Measurements from ENCODE around the gene ELAVL4. TPM values are rescaled to one million over a fixed set of nuclear protein-coding genes. Genes with fewer than 3 reads are reported as not detected.

ELAVL4 gene
- total RNA-seq, 2 experiments from 2014 or later: not detected

DNA sequence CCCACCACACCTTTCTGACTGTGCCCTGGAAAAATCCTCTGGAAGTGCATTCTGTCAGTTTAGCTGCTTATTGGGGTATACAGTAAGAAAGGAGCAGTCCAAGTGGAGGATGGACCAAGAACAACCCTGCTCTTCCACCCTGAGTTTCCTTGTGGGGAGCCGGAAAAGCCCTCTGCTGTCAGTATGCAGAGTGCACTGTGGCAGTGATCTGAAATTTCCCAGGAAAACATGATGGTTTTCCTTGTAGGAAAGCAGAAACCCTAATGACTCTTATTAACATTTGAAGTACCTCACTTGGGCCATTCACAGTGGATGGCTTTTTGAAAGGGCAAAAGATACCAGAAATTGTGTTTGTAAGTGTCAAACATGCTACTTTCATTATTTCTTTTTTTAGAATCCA is 20.5 kb downstream of the ELAVL4 start:
- intact Hi-C loops (cut with DNase I, micrococcal nuclease): no loop called here
- Mint-ChIP-seq H3K27me3 (peaks cover 4% of the 10 kb centered on the region), H3K9me3 (no peaks in the 10 kb centered on the region), H3K4me1 (ENCODE audit: low read depth) (no peaks in the 10 kb centered on the region), H3K27ac (no peak overlapping the region), H3K4me3 (no peak overlapping the region), H3K36me3 (ENCODE audit: low read depth) (no peaks in the 10 kb centered on the region)
- DNase-seq (no peak), ATAC-seq (ENCODE audit: poor library complexity) (no peak)
- H3K9me3 ChIP-seq (ENCODE audit: control insufficient read depth in 1 of 2, insufficient read depth in 1 of 2, low read length in 2 of 2): no peaks in the 10 kb centered on the region
- H3K27me3 ChIP-seq (ENCODE audit: control insufficient read depth in 1 of 2, insufficient read depth in 2 of 2, low read length in 2 of 2): no peaks in the 10 kb centered on the region
- ChIA-PET POLR2A (no interaction called here), CTCF (no interaction called here)
- no peak overlapping the region for H3K27ac ChIP-seq (ENCODE audit: low read depth in 1 of 2, low read length in 2 of 2)
- TF ChIP-seq, protein P1, sequence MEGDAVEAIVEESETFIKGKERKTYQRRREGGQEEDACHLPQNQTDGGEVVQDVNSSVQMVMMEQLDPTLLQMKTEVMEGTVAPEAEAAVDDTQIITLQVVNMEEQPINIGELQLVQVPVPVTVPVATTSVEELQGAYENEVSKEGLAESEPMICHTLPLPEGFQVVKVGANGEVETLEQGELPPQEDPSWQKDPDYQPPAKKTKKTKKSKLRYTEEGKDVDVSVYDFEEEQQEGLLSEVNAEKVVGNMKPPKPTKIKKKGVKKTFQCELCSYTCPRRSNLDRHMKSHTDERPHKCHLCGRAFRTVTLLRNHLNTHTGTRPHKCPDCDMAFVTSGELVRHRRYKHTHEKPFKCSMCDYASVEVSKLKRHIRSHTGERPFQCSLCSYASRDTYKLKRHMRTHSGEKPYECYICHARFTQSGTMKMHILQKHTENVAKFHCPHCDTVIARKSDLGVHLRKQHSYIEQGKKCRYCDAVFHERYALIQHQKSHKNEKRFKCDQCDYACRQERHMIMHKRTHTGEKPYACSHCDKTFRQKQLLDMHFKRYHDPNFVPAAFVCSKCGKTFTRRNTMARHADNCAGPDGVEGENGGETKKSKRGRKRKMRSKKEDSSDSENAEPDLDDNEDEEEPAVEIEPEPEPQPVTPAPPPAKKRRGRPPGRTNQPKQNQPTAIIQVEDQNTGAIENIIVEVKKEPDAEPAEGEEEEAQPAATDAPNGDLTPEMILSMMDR (IDR thresholded peaks at IDR 0.05): no peak
- H3K36me3 ChIP-seq (ENCODE audit: insufficient read depth, low read length): no peaks in the 10 kb centered on the region
- no peak overlapping the region for H3K4me3 ChIP-seq (ENCODE audit: low read length)
- no peaks in the 10 kb centered on the region for H3K4me1 ChIP-seq (ENCODE audit: insufficient read depth, low read length)

DNA sequence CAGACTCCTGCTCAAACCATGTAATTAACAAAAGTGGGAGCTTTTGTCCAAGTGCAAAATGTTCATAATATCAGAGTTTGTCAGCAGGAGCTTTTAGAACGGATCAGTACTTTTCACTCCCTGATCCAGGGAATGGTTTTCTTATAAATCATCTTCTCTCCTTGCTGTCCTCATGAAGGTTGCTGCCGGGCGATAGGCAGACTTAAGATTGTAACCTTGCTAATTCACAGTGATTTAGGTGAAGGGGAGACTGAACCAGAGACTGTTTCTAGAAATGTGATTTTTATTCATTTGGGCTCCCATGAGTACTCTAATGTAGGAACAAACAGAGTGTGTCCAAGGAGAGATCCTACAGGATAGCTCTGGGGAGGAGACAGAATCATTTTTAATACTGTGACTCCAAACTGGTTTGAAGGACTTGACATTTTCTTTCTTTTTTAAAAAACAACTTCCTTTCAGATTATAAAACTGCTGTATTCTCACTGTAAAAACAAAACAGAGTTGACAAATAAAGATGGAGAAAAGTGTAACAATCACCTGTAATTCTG is 23.7 kb downstream of the ELAVL4 start:
- Mint-ChIP-seq H3K4me3 (no peak overlapping the region), H3K4me1 (ENCODE audit: low read depth) (no peaks in the 10 kb centered on the region), H3K27me3 (no peaks in the 10 kb centered on the region), H3K27ac (no peak overlapping the region), H3K36me3 (ENCODE audit: low read depth) (no peaks in the 10 kb centered on the region), H3K9me3 (no peaks in the 10 kb centered on the region)
- H3K4me3 ChIP-seq (ENCODE audit: low read length): no peak overlapping the region
- H3K9me3 ChIP-seq (ENCODE audit: control insufficient read depth in 1 of 2, insufficient read depth in 1 of 2, low read length in 2 of 2): no peaks in the 10 kb centered on the region
- intact Hi-C loops (cut with DNase I, micrococcal nuclease): no loop called here
- POLR2A ChIA-PET: no interaction called here
- CTCF ChIA-PET: no interaction called here
- H3K27me3 ChIP-seq (ENCODE audit: control insufficient read depth in 1 of 2, insufficient read depth in 2 of 2, low read length in 2 of 2): no peaks in the 10 kb centered on the region
- no peak overlapping the region for H3K27ac ChIP-seq (ENCODE audit: low read depth in 1 of 2, low read length in 2 of 2)
- H3K4me1 ChIP-seq (ENCODE audit: insufficient read depth, low read length): no peaks in the 10 kb centered on the region
- no peaks in the 10 kb centered on the region for H3K36me3 ChIP-seq (ENCODE audit: insufficient read depth, low read length)
- TF ChIP-seq, protein P1 (IDR thresholded peaks at IDR 0.05): no peak
- no peak for DNase-seq
- no peak for ATAC-seq (ENCODE audit: poor library complexity)

DNA sequence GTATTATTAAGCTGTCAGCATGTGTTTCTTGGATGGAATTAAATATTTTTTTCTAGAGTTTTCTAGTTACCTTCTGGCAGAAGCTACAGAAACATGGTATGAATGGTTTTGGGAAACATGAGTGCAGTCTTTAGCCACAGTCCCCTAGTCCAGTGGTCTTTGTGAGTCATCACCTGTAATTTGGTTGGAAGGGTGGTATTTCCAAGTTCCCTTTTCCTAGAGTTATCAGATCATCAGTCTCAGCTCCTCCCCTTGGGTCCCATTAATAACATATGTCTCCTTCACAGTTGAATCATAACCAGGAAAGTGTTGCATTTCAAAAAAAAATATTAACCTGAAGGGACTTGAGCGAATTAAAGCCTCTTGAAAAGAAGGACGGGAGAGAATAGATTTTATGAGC is 27.0 kb downstream of the ELAVL4 start:
- intact Hi-C loops (cut with DNase I, micrococcal nuclease): no loop called here
- H3K4me1 Mint-ChIP-seq (ENCODE audit: low read depth): no peaks in the 10 kb centered on the region
- H3K4me1 ChIP-seq (ENCODE audit: insufficient read depth, low read length): no peaks in the 10 kb centered on the region
- no peak overlapping the region for H3K27ac Mint-ChIP-seq
- no peaks in the 10 kb centered on the region for H3K9me3 Mint-ChIP-seq
- no peaks in the 10 kb centered on the region for H3K27me3 ChIP-seq (ENCODE audit: control insufficient read depth in 1 of 2, insufficient read depth in 2 of 2, low read length in 2 of 2)
- DNase-seq: no peak
- no peak overlapping the region for H3K27ac ChIP-seq (ENCODE audit: low read depth in 1 of 2, low read length in 2 of 2)
- no peaks in the 10 kb centered on the region for H3K36me3 Mint-ChIP-seq (ENCODE audit: low read depth)
- TF ChIP-seq, protein P1 (IDR thresholded peaks at IDR 0.05): no peak
- H3K4me3 ChIP-seq (ENCODE audit: low read length): no peak overlapping the region
- no peak for ATAC-seq (ENCODE audit: poor library complexity)
- ChIA-PET CTCF (no interaction called here), POLR2A (no interaction called here)
- H3K4me3 Mint-ChIP-seq: no peak overlapping the region
- no peaks in the 10 kb centered on the region for H3K9me3 ChIP-seq (ENCODE audit: control insufficient read depth in 1 of 2, insufficient read depth in 1 of 2, low read length in 2 of 2)
- H3K36me3 ChIP-seq (ENCODE audit: insufficient read depth, low read length): no peaks in the 10 kb centered on the region
- H3K27me3 Mint-ChIP-seq: no peaks in the 10 kb centered on the region
